Fibroblast of villous mesenchyme (primary cell): Measurements from ENCODE around the gene DNM3. TPM values are rescaled to one million over a fixed set of nuclear protein-coding genes. Genes with fewer than 3 reads are reported as not detected.
A peak's percentile ranks its signal among the peaks of the same experiment; 100 is the strongest.

Experiments
- DNase-seq: peaks from one replicate; pipeline ENCODE4 v3.0.0-alpha.2; 2010; ENCODE audit warnings: low read depth
- H3K4me3 ChIP-seq: 2 replicates; pipeline ENCODE4 v1.5.1; 2011; ENCODE audit warnings: low read depth, mild to moderate bottlenecking, low read length
- CTCF ChIP-seq: IDR thresholded peaks from 2 replicates; pipeline ENCODE4 v1.5.1; 2012; ENCODE audit warnings: low read depth, mild to moderate bottlenecking, low read length; ENCODE audit not compliant: insufficient read depth
- total RNA-seq: library from RNA; depleted of rRNA; stranded (reverse); fragments of >200 nt; gene quantifications from 2 replicates; pipeline ENCODE4 v1.2.3, GENCODE V29; 2012

The DNM3 gene
- total RNA-seq, 1 donor: 2.2 TPM

DNA sequence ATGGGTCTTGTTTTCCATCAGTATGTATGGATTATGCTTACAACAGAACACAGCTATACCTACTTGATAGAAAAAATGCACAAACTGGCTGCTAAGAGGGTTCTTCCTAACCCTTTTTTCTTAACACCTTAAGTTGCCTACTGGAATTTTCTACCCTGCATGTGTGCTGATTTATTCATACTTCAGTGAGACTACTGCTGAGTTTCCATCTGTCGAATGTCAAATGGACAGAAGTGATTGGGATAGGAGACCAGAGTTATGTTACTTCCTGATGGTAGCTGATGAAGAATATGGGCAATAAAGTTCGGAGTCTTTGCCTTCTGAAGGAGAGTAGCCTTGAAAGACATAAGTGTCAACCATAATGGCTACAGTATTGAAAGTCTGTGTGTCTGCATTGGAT lies 6.5 kb upstream of the DNM3 start:
- DNase-seq: no peak
- H3K4me3 ChIP-seq: no peak overlapping the region
- no peak for TF ChIP-seq CTCF

DNA sequence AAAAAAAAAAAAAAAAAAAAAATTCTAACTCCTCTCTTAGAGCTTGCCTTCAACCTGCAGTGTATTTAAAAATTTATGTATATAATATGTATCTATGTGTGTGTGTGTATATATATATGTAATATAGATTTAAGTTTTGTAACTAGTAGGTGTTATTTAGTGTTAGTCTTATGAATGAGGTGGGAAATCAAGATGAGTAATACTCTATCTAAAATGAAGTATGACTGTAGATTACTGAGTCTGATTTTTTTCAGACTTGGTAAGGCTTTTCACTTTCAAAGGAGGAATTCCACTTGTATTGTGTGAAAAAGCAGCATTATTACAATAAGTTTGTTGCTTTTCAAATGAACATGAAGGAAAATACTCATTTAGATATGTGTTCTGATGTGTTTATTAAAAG lies 5.4 kb upstream of the DNM3 start:
- no peak for DNase-seq
- H3K4me3 ChIP-seq: no peak overlapping the region
- TF ChIP-seq CTCF: no peak

GRCh38 chr1:171841931-171842761 lies 848 bp downstream of the DNM3 start:
- TF ChIP-seq CTCF: no peak
- H3K4me3 ChIP-seq: peak overlapping the region; percentile 60
- DNase-seq: no peak

GRCh38 chr1:171844381-171844780 lies 3.1 kb downstream of the DNM3 start:
- no peak for DNase-seq
- TF ChIP-seq CTCF: no peak

DNA sequence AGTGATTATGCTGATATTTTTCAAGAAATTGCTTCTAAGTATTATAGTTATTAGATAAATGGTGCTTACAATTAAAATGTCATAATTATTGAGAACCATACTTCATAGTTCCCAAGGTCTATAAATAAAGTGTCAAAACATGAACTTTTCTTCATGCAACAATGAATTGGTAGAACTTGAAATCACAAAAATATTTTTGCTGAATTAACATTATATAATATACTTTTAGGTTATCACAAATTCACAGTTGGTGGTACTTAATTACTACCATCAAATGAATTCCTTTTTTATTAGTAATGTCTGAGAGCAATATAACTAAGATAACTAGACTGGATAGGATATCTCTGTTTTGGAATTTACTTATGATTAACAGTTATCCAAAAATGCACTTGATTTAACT lies 4.7 kb downstream of the DNM3 start:
- DNase-seq: no peak
- no peak for TF ChIP-seq CTCF
- no peak overlapping the region for H3K4me3 ChIP-seq

More at GRCh38 chr1:171844381-171844780, 3.1 kb downstream of the DNM3 start:
- no peak overlapping the region for H3K4me3 ChIP-seq

DNA sequence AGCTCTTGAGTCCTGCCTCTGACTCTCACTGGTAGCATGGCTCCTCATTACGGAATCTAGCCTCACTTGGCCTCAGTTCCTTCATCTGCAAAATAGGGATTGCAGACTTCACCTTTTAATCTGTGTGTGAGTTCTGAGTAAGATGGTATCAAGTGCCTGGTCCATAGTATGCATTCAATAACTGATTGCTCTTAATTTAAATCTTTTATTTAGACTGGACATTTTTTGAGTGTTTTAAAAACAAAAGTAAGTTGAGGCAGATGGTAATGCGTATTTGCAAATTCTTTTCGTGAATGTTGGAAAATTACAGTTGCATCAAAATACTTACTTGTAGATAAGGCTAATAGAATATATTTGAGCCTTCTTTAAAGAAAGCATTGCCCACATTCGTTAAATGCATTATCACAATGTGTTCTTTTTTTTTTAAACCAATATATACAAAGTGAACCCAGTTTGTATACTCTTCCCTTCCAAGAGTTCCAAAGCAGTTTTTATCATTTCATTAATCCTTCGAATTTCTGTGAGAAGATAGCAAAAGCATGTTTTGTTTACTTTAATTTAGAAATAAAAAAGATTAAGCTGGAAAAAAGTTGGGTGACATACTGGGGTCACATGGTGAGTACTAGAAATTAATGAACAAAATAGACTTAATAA lies 8.1 kb downstream of the DNM3 start:
- H3K4me3 ChIP-seq: no peak overlapping the region
- no peak for DNase-seq
- no peak for TF ChIP-seq CTCF
